Sigmoid colon (tissue), 7 donors: ENCODE data around the gene MAGEA4. TPM values are rescaled to one million over a fixed set of nuclear protein-coding genes. Genes with fewer than 3 reads are reported as not detected.

Experiments used
- DNase-seq: peaks from one replicate; pipeline ENCODE4 v3.0.0-alpha.2; 2019
- H3K27ac ChIP-seq, 4 donors: fragments of 200-600 bp; sonication (generic); one replicate each; pipeline ENCODE4 v1.5.1; 2016 to 2019; ENCODE audit warnings: mild to moderate bottlenecking in 1 of 4
- H3K27me3 ChIP-seq, 3 donors: fragments of 200-600 bp; sonication (generic); one replicate each; pipeline ENCODE4 v1.5.1; 2019; ENCODE audit warnings: mild to moderate bottlenecking in 1 of 3
- H3K36me3 ChIP-seq, 4 donors: fragments of 200-600 bp; sonication (generic); one replicate each; pipeline ENCODE4 v1.5.1; 2016 to 2019
- H3K4me1 ChIP-seq, 4 donors: fragments of 200-600 bp; sonication (generic); one replicate each; pipeline ENCODE4 v1.5.1; 2017 to 2019
- H3K4me3 ChIP-seq, 4 donors: fragments of 200-600 bp; sonication (generic); one replicate each; pipeline ENCODE4 v1.5.1; 2017 to 2019; ENCODE audit warnings: mild to moderate bottlenecking in 2 of 4, moderate library complexity in 1 of 4
- H3K9me3 ChIP-seq, 4 donors: fragments of 200-600 bp in 3 of 4; sonication (generic) in 3 of 4; one replicate each; pipeline versions ENCODE4 v1.5.1 to v1.6.1; 2013 to 2019
- EP300 ChIP-seq, 4 donors: sonication (generic); formaldehyde crosslinking; IDR thresholded peaks; one replicate each; pipeline ENCODE4 v1.6.1; 2017; ENCODE audit warnings: antibody characterized with exemption in 4 of 4
- POLR2A ChIP-seq, 2 donors: fragments of 450-650 bp; IDR thresholded peaks; one replicate each; pipeline ENCODE4 v1.6.1; 2016; ENCODE audit warnings: antibody characterized with exemption in 2 of 2, mild to moderate bottlenecking in 2 of 2, moderate library complexity in 2 of 2
- POLR2AphosphoS5 ChIP-seq, 4 donors: sonication (generic); formaldehyde crosslinking; IDR thresholded peaks; one replicate each; pipeline ENCODE4 v1.6.1; 2017; ENCODE audit warnings: antibody characterized with exemption in 4 of 4
- WGBS, 2 donors: extraction: QIAGEN DNeasy Blood & Tissue Kit; methylation state at CpG; one replicate each; pipeline ENCODE4 v1.1.7; 2013; 5-methylcytosine and 5-hydroxymethylcytosine counted together
- intact Hi-C: fragments of 100-400 bp; cut with DNase I; formaldehyde crosslinking; loops from one replicate; pipeline ENCODE4 v1.15.1; 2023
- polyA plus RNA-seq, 3 donors: library from polyadenylated mRNA; stranded (reverse); fragments of 200-250 nt; gene quantifications; one replicate each; pipeline ENCODE4 v1.2.3, GENCODE V29; 2013
- total RNA-seq, 4 donors: library from RNA; depleted of rRNA; stranded (reverse); fragments of >200 nt; gene quantifications; one replicate each; pipeline ENCODE4 v1.1.0, GENCODE V29; 2016
- TF ChIP-seq, protein P1 (sequence below), 4 experiments: fragments of 450-650 bp in 3 of 4; fragments of 200-600 bp in 1 of 4; IDR thresholded peaks; one replicate each; pipeline ENCODE4 v1.5.1; 2016 to 2019; ENCODE audit warnings: antibody characterized with exemption in 4 of 4, mild to moderate bottlenecking in 3 of 4, moderate library complexity in 2 of 4
- donor health status: healthy with polysubstance abuse.
- donor health status: Bipolar disorder and iron deficiency.
- donor health status: healthy.

The MAGEA4 gene
- total and polyA plus RNA-seq, 7 donors, result not detected

DNA sequence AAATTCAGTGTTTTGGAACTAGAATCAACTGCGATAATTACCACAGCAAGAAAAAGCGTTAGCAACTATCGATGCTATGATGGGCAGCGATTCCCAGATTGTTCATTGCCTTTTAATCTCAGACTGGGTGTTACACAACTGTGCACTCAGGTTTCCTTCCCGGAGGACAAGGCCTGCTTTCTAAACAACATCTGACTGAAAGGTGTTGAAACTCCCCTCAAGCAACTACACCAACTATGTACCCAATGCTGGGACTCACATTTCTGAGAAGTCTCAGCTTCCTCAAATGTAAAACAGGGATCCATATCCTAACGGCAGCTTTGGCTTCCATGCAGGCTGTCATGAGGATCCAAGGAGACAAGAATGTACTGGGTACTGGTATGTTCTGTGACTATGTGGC is 53.5 kb downstream of the MAGEA4 start:
- Histone ChIP-seq H3K36me3 (peaks cover 0 to 4% (median 0%) of the 10 kb centered on the region in 4 donors), H3K27me3 (no peaks in the 10 kb centered on the region), H3K27ac (no peak overlapping the region), H3K9me3 (no peaks in the 10 kb centered on the region), H3K4me3 (no peak overlapping the region), H3K4me1 (no peaks in the 10 kb centered on the region)
- intact Hi-C loops, result no loop called here
- DNase-seq, result no peak
- WGBS, 2 donors, result 91 to 94% methylated on average over 6 of the region's 6 CpGs
- no peak for TF ChIP-seq POLR2AphosphoS5 (IDR thresholded peaks at IDR 0.05)
- TF ChIP-seq EP300 (IDR thresholded peaks at IDR 0.05), result no peak
- no peak for TF ChIP-seq POLR2A (IDR thresholded peaks at IDR 0.05)
- TF ChIP-seq, protein P1, sequence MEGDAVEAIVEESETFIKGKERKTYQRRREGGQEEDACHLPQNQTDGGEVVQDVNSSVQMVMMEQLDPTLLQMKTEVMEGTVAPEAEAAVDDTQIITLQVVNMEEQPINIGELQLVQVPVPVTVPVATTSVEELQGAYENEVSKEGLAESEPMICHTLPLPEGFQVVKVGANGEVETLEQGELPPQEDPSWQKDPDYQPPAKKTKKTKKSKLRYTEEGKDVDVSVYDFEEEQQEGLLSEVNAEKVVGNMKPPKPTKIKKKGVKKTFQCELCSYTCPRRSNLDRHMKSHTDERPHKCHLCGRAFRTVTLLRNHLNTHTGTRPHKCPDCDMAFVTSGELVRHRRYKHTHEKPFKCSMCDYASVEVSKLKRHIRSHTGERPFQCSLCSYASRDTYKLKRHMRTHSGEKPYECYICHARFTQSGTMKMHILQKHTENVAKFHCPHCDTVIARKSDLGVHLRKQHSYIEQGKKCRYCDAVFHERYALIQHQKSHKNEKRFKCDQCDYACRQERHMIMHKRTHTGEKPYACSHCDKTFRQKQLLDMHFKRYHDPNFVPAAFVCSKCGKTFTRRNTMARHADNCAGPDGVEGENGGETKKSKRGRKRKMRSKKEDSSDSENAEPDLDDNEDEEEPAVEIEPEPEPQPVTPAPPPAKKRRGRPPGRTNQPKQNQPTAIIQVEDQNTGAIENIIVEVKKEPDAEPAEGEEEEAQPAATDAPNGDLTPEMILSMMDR (IDR thresholded peaks at IDR 0.05), result no peak

DNA sequence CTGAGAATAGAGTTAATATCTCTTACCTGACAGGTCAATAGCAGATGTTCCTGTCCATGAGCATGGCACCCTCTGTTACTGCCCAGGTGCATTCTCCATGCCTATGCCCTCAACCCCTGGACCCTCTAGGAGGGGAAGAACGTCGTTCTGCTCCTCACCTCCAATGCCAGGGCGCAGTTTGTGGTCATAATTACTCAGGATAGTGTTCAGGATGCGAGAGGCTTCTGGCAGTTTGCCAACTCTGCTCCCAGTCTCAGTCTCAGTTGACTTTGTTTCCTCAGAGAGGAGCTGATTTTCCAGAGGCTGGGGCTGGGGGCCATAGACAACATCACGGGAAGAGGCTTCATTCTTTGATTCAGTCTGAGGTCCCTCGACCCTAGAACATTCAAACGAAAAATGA is 57.3 kb downstream of the MAGEA4 start:
- no peak for DNase-seq
- peaks cover 0 to 6% (median 0%) of the 10 kb centered on the region in 4 donors for H3K4me1 ChIP-seq
- WGBS, 2 donors, result 74 to 89% methylated on average over 7 of the region's 7 CpGs
- H3K27ac ChIP-seq, result no peak overlapping the region
- intact Hi-C loops, result no loop called here
- H3K9me3 ChIP-seq, result no peaks in the 10 kb centered on the region
- TF ChIP-seq POLR2AphosphoS5 (IDR thresholded peaks at IDR 0.05) (no peak), EP300 (IDR thresholded peaks at IDR 0.05) (no peak), POLR2A (IDR thresholded peaks at IDR 0.05) (no peak)
- TF ChIP-seq, protein P1 (IDR thresholded peaks at IDR 0.05), result no peak
- H3K36me3 ChIP-seq, result peaks cover 0 to 4% (median 0%) of the 10 kb centered on the region in 4 donors
- no peaks in the 10 kb centered on the region for H3K27me3 ChIP-seq
- no peak overlapping the region for H3K4me3 ChIP-seq

DNA sequence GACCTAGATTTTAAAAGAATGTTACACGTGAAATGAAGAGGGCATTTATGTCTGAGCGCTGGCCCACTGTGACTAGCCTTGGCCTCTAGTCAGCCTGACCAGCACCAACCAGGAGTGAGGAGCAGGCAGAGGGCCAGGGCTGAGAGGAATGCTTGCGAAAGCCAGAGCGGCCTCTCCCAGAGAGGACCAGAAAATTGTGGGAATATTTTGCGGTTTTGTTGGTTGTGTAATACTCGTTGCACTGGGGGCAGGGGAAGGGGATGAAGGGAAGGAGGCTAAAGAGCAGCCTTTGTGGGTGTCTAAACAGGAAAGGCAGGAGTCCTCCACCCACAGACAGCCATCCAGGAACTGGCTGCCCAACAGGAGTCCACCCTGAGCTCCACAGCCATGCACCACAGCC is 58.0 kb downstream of the MAGEA4 start:
- TF ChIP-seq EP300 (IDR thresholded peaks at IDR 0.05) (no peak), POLR2AphosphoS5 (IDR thresholded peaks at IDR 0.05) (no peak), POLR2A (IDR thresholded peaks at IDR 0.05) (no peak)
- TF ChIP-seq, protein P1 (IDR thresholded peaks at IDR 0.05), result no peak
- no peaks in the 10 kb centered on the region for H3K27me3 ChIP-seq
- intact Hi-C loops, result no loop called here
- H3K36me3 ChIP-seq, result peaks cover 0 to 4% (median 0%) of the 10 kb centered on the region in 4 donors
- DNase-seq, result peak; percentile 83
- no peak overlapping the region for H3K4me3 ChIP-seq
- no peaks in the 10 kb centered on the region for H3K9me3 ChIP-seq
- WGBS, 2 donors, result 69 to 84% methylated on average over 6 of the region's 6 CpGs
- peaks cover 0 to 6% (median 0%) of the 10 kb centered on the region in 4 donors for H3K4me1 ChIP-seq
- peak overlapping the region in 1 of 4 donors; percentile 12 for H3K27ac ChIP-seq

DNA sequence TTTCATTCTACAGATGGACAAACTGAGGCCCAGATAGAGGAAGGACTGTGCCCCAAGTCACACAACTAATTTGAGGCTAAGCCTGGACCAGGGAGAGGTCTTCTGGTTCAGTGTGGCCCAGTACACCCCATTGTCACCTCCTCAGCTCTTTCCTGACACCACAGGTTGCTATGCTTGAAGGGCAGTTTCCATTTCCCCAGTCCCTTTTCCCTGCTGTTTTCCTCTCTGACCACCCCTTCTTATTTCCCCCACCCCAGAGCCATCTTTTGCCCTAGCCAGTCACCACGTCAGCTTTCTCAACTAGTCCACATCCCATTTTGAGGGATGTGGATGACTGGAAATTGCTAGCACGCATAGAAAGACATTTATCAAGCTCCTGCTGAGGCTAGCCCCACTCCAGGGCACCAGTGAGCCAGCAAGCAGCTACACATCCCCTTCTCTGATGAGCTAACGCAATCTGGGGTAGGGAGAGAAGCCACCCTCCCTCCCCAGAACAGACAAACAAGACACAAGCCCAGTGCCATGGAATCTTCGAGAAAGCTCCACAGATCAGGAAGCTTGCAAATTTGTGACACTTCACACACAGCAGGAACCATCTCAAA is 60.5 kb downstream of the MAGEA4 start:
- DNase-seq, result no peak
- Histone ChIP-seq H3K27me3 (no peaks in the 10 kb centered on the region), H3K27ac (peak overlapping the region; percentile 56 to 73 (median 64)), H3K36me3 (peaks cover 0 to 4% (median 0%) of the 10 kb centered on the region in 4 donors), H3K4me1 (peaks cover 0 to 6% (median 0%) of the 10 kb centered on the region in 4 donors), H3K9me3 (no peaks in the 10 kb centered on the region), H3K4me3 (peak overlapping the region in 2 of 4 donors; percentile 54 to 57)
- no peak for TF ChIP-seq POLR2AphosphoS5 (IDR thresholded peaks at IDR 0.05)
- TF ChIP-seq, protein P1 (IDR thresholded peaks at IDR 0.05), result no peak
- TF ChIP-seq EP300 (IDR thresholded peaks at IDR 0.05), result no peak
- TF ChIP-seq POLR2A (IDR thresholded peaks at IDR 0.05), result no peak
- intact Hi-C loops, result no loop called here
- 48 to 50% methylated on average over 4 of the region's 4 CpGs for WGBS, 2 donors
